ENCODE data around the gene GRK2.

- no peak for TF ChIP-seq EP300 (IDR thresholded peaks at IDR 0.05; ENCODE audit: low read depth)
- TF ChIP-seq CTCF (IDR thresholded peaks at IDR 0.05) = no peak
Observed at GRCh38 chr11:67301313-67301921, 35.1 kb downstream of the GRK2 start.
